Breast epithelium (tissue), 4 donors: ENCODE results near the gene KCNIP1. TPM values are rescaled to one million over a fixed set of nuclear protein-coding genes. Genes with fewer than 3 reads are reported as not detected.

ENCODE experiments used
- DNase-seq, 2 donors: peaks; one replicate each; pipeline ENCODE4 v3.0.0-alpha.2; 2019; ENCODE audit warnings: low spot score in 2 of 2
- H3K27ac ChIP-seq, 2 donors: fragments of 200-600 bp; sonication (generic) in 1 of 2; one replicate each; pipeline ENCODE4 v1.5.1; 2016 to 2019; ENCODE audit warnings: mild to moderate bottlenecking in 1 of 2
- H3K27me3 ChIP-seq, 2 donors: fragments of 200-600 bp; sonication (generic) in 1 of 2; one replicate each; pipeline versions ENCODE4 v1.5.1 to v1.6.0; 2017 to 2019; ENCODE audit warnings: control low read depth in 1 of 2, mild to moderate bottlenecking in 1 of 2
- H3K36me3 ChIP-seq: fragments of 200-600 bp; one replicate; pipeline ENCODE4 v1.5.1; 2019
- H3K4me1 ChIP-seq, 2 donors: fragments of 200-600 bp; sonication (generic); one replicate each; pipeline ENCODE4 v1.5.1; 2016 to 2019; ENCODE audit warnings: control low read depth in 1 of 2
- H3K4me3 ChIP-seq, 3 donors: fragments of 200-600 bp; sonication (generic); 1 replicate in 2 of 3; 2 replicates in 1 of 3; pipeline ENCODE4 v1.5.1; 2016 to 2019; ENCODE audit warnings: mild to moderate bottlenecking in 3 of 3, moderate library complexity in 2 of 3
- H3K9me3 ChIP-seq, 2 donors: fragments of 200-600 bp; sonication (generic) in 1 of 2; one replicate each; pipeline ENCODE4 v1.5.1; 2016 to 2019; ENCODE audit warnings: control low read depth in 1 of 2
- CTCF ChIP-seq, 3 donors: fragments of 450-650 bp; IDR thresholded peaks; one replicate each; pipeline ENCODE4 v1.5.1; 2016 to 2017; ENCODE audit warnings: antibody characterized with exemption in 3 of 3, mild to moderate bottlenecking in 3 of 3, moderate library complexity in 3 of 3
- POLR2A ChIP-seq: fragments of 450-650 bp; IDR thresholded peaks from one replicate; pipeline ENCODE4 v1.6.1; 2016; ENCODE audit warnings: antibody characterized with exemption, mild to moderate bottlenecking, moderate library complexity
- POLR2AphosphoS5 ChIP-seq, 3 donors: sonication (generic); formaldehyde crosslinking; IDR thresholded peaks; one replicate each; pipeline ENCODE4 v1.6.1; 2017; ENCODE audit warnings: antibody characterized with exemption in 3 of 3
- intact Hi-C: fragments of 100-400 bp; cut with DNase I; formaldehyde crosslinking; loops from one replicate; pipeline ENCODE4 v1.15.1; 2023; ENCODE audit warnings: low total_unique reads
- total RNA-seq, 3 donors: library from RNA; depleted of rRNA; stranded (reverse); fragments of >200 nt; gene quantifications; one replicate each; pipeline ENCODE4 v1.1.0, GENCODE V29; 2016

KCNIP1 gene
- total RNA-seq, 3 donors from 2014 or later, result 1.0 to 1.6 TPM; not detected in 1

- no peak for TF ChIP-seq POLR2A
- Histone ChIP-seq H3K36me3 (no peaks in the 10 kb centered on the region), H3K27ac (no peak overlapping the region), H3K4me3 (no peak overlapping the region), H3K4me1 (no peaks in the 10 kb centered on the region), H3K9me3 (no peaks in the 10 kb centered on the region), H3K27me3 (peaks cover 0 to 20% of the 10 kb centered on the region in 2 donors)
- intact Hi-C loops, result loop anchor here (10.0 kb wide), 1 partner anchor 1001 kb away; no protein-coding TSS in a partner anchor
- DNase-seq, result no peak
Observed at GRCh38 chr5:170693701-170694100, 189.9 kb downstream of the KCNIP1 start.

DNA sequence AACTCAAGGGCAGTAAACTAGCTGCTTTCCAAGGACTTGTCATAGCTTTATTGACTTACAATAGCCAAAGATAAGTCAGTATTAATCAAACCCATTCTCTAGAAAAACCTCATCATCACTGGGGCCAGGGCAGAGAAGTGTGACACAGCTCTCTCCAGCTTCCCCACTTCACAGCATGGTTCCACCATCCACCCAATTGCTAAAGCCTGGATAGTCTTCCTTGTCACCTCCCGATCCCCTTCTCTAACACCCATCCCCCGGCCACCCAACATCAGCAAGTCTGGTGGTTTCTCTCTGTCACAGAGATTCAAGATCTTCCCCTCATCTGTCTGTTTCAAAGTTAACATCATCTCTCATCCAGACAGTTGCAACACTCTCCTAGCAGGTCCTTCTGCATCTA, 191.1 kb downstream of the KCNIP1 start:
- TF ChIP-seq POLR2AphosphoS5 (IDR thresholded peaks at IDR 0.05) (no peak), POLR2A (no peak), CTCF (IDR thresholded peaks at IDR 0.05) (no peak)
- H3K27me3 ChIP-seq, result peaks cover 0 to 20% of the 10 kb centered on the region in 2 donors

DNA sequence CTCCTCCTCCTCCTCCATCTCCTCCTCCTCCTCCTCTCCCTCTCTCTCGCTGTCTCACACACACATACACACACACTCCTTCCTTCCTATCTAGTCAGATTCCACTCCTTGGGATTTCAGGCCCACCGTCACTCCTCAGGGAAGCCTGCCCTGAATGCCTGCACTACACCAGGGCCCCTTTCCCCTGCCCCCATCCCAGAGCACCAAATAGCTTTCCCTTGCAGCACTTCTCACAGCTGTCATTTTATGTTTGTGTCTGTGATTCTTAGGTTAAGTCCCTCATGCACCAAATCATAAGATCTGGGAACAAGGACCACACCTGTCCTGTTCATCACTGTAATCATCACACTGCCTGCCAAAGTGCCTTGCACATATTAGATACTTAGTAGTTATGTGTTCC, 193.2 kb downstream of the KCNIP1 start:
- TF ChIP-seq CTCF (IDR thresholded peaks at IDR 0.05), result no peak
- no peak for TF ChIP-seq POLR2A
- TF ChIP-seq POLR2AphosphoS5 (IDR thresholded peaks at IDR 0.05), result no peak
- H3K4me3 ChIP-seq, result no peak overlapping the region
- no peaks in the 10 kb centered on the region for H3K4me1 ChIP-seq
- no peak overlapping the region for H3K27ac ChIP-seq
- intact Hi-C loops, result loop anchor here (10.0 kb wide), 1 partner anchor 998 kb away; no protein-coding TSS in a partner anchor
- H3K36me3 ChIP-seq, result no peaks in the 10 kb centered on the region
- DNase-seq, result no peak
- peaks cover 0 to 14% of the 10 kb centered on the region in 2 donors for H3K27me3 ChIP-seq
- H3K9me3 ChIP-seq, result no peaks in the 10 kb centered on the region

More for the DNA sequence above, 191.1 kb downstream of the KCNIP1 start:
- Histone ChIP-seq H3K36me3 (no peaks in the 10 kb centered on the region), H3K4me1 (no peaks in the 10 kb centered on the region), H3K27ac (no peak overlapping the region), H3K9me3 (no peaks in the 10 kb centered on the region), H3K4me3 (no peak overlapping the region)
- intact Hi-C loops, result loop anchor here (10.0 kb wide), 1 partner anchor 1000 kb away; no protein-coding TSS in a partner anchor
- no peak for DNase-seq

DNA sequence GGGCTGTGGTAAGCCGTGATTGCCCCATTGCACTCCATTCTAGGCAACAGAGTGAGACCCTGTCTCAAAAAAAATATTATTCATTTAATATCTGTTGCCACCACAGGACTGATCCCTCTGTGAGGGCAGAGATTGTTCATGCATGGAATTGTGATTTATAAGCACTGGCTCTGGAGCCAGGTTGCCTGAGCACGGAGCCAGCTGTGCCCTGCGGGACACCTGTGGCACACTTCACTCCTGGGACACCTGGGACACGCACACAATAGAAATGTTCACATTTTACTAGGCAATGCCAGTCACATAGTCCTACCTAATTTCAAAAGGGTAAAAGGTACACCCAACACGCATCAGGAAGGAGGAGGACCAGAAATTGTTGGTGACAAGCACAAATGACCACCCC, 196.7 kb downstream of the KCNIP1 start:
- H3K27ac ChIP-seq, result no peak overlapping the region
- no peaks in the 10 kb centered on the region for H3K4me1 ChIP-seq
- no peaks in the 10 kb centered on the region for H3K36me3 ChIP-seq
- no peaks in the 10 kb centered on the region for H3K9me3 ChIP-seq
- no peak for DNase-seq
- H3K27me3 ChIP-seq, result no peaks in the 10 kb centered on the region
- no peak overlapping the region for H3K4me3 ChIP-seq
- TF ChIP-seq POLR2A (no peak), CTCF (IDR thresholded peaks at IDR 0.05) (no peak), POLR2AphosphoS5 (IDR thresholded peaks at IDR 0.05) (no peak)
- intact Hi-C loops, result no loop called here

DNA sequence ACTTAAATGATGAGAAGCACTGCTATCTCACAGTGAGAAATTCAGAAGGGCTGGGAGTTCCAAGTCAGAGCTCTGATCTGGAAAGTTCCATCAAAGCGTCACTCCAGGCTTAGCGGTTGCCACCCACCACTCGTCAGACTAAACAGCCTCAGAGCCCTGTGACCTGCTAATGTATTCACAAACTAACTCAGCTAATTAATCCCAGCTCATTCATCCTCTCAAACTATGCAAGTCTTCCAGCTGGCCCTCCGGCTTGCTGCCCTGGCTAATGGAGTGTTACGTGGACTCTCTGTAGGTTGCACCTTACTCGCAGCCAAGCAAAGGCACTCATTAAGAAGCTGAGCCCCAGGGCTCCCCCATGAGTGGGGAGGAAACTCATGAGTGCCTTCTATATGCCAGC, 197.5 kb downstream of the KCNIP1 start:
- no peak for TF ChIP-seq CTCF (IDR thresholded peaks at IDR 0.05)
- no peak for TF ChIP-seq POLR2A
- no peak for TF ChIP-seq POLR2AphosphoS5 (IDR thresholded peaks at IDR 0.05)
- no peak overlapping the region for H3K4me3 ChIP-seq
- no peaks in the 10 kb centered on the region for H3K27me3 ChIP-seq
- no peak for DNase-seq
- intact Hi-C loops, result no loop called here
- H3K4me1 ChIP-seq, result no peaks in the 10 kb centered on the region
- no peaks in the 10 kb centered on the region for H3K36me3 ChIP-seq
- H3K27ac ChIP-seq, result no peak overlapping the region
- no peaks in the 10 kb centered on the region for H3K9me3 ChIP-seq
